Large intestine (tissue), 3 donors: ENCODE measurements around the gene EEA1. TPM values are rescaled to one million over a fixed set of nuclear protein-coding genes. Genes with fewer than 3 reads are reported as not detected.

Experiments used
- DNase-seq, 2 donors: peaks; one replicate each; pipeline versions ENCODE4 v3.0.0 to v3.0.0-alpha.2; 2013
- H3K27ac ChIP-seq: one replicate; pipeline ENCODE4 v1.5.1; 2013; ENCODE audit warnings: low read length
- H3K27me3 ChIP-seq: 2 replicates; pipeline ENCODE4 v1.6.1; 2013; ENCODE audit warnings: low read length; ENCODE audit not compliant: control insufficient read depth, insufficient read depth
- H3K36me3 ChIP-seq: 2 replicates; pipeline ENCODE4 v1.6.1; 2013; ENCODE audit warnings: low read length; ENCODE audit not compliant: control insufficient read depth, insufficient read depth
- H3K4me1 ChIP-seq: one replicate; pipeline ENCODE4 v1.6.1; 2013; ENCODE audit warnings: low read length; ENCODE audit not compliant: control insufficient read depth, insufficient read depth
- H3K4me3 ChIP-seq: one replicate; pipeline ENCODE4 v1.5.1; 2013; ENCODE audit warnings: low read length
- H3K9me3 ChIP-seq: one replicate; pipeline ENCODE4 v1.6.1; 2013; ENCODE audit warnings: mild to moderate bottlenecking, low read depth, low read length, moderate library complexity; ENCODE audit not compliant: control insufficient read depth
- WGBS: methylation state at CpG from one replicate; pipeline ENCODE4 v1.1.5; 2013; ENCODE audit warnings: low lambda C conversion rate; ENCODE audit not compliant: insufficient coverage; 5-methylcytosine and 5-hydroxymethylcytosine counted together
- polyA plus RNA-seq: library from polyadenylated mRNA; unstranded; fragments of 120-200 nt; gene quantifications from one replicate; pipeline ENCODE4 v1.2.1, GENCODE V29; 2013

Gene EEA1
- polyA plus RNA-seq, 1 donor: 15.5 TPM

DNA sequence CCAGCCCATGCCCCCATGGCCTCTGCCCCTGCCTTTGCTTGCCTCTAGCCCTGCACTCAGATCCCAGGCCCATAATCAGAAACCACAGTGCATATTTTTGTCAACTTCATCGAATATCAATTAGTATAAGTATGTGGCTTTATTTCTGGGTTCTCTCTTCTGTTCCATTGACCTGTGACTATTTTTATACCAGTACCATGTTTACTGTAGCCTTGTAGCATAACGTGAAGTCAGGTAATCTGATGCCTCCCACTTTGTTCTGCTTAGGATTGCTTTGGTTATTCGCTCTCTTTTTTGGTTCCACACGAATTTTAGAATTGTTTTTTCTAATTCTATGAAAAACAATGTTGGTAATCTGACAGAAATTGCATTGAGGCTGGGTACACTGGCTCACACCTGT lies 14.9 kb downstream of the EEA1 start:
- H3K27ac ChIP-seq: no peak overlapping the region
- no peak for DNase-seq
- H3K4me3 ChIP-seq: no peak overlapping the region
- no CpG with 5 or more reads among the region's 4 CpGs for WGBS
- no peaks in the 10 kb centered on the region for H3K27me3 ChIP-seq
- H3K36me3 ChIP-seq: peaks cover 3% of the 10 kb centered on the region
- no peaks in the 10 kb centered on the region for H3K4me1 ChIP-seq
- H3K9me3 ChIP-seq: peaks cover 4% of the 10 kb centered on the region

DNA sequence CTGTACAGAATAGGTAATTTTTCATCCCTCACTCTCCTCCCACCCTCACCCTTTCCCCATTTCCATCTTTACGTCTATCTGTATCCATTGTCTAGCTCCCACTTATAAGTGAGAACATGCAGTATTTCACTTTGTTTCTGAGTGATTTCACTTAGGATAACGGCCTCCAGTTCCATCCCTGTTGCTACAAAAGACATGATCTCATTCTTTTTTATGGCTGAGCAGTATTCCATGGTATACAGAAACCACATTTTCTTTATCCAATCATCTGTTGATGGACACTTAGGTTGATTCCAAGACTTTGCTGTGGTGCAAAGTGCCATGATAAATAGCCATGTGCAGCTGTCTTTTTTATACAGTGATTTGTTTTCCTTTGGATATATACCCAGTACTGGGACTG lies 16.4 kb downstream of the EEA1 start:
- Histone ChIP-seq H3K4me3 (no peak overlapping the region), H3K4me1 (no peaks in the 10 kb centered on the region), H3K36me3 (peaks cover 3% of the 10 kb centered on the region), H3K27ac (no peak overlapping the region), H3K27me3 (no peaks in the 10 kb centered on the region), H3K9me3 (peaks cover 9% of the 10 kb centered on the region)
- no peak for DNase-seq
- WGBS: 100% methylated on average over 2 of the region's 2 CpGs

DNA sequence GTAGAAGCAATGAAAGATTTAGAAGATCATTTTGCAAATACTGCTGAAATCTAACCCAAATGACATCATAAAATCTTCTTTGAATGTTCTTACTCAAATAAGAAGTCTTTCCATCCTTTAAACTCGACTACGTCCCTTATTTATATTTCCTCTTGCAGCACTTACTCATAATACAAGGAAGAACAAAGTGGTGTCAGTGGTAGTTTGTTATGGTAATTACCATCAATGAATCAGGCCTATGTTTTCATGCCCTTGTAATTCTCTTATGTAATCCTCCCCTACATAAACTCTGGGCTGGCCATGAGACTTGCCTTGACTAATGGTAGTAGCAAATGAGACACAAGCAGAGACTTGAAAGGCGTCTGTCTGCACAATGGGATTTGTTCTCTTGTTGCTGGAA lies 17.0 kb downstream of the EEA1 start:
- H3K9me3 ChIP-seq: peaks cover 9% of the 10 kb centered on the region
- H3K27me3 ChIP-seq: no peaks in the 10 kb centered on the region
- no peaks in the 10 kb centered on the region for H3K4me1 ChIP-seq
- H3K36me3 ChIP-seq: peaks cover 3% of the 10 kb centered on the region
- DNase-seq: no peak
- no peak overlapping the region for H3K4me3 ChIP-seq
- 92% methylated on average over 2 of the region's 3 CpGs for WGBS
- no peak overlapping the region for H3K27ac ChIP-seq

DNA sequence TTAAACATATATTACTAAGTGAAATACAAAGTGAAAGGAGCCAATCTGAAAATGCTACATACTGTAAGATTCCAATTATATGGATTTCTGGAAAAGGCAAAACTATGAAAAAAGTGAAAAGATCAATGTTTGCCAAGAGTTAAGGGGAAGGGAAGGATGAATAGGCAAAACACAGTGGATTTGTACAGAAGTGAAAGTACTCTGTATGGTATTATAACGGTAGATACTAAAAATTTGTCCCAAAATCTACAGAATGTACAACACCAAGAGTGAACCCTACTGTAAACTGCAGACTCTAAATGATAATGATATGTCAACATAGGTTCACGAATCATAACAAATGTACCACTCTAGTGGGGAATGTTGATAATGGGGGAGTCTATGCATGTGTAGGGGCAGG lies 17.8 kb downstream of the EEA1 start:
- Histone ChIP-seq H3K27me3 (no peaks in the 10 kb centered on the region), H3K4me1 (no peaks in the 10 kb centered on the region), H3K9me3 (peaks cover 9% of the 10 kb centered on the region), H3K4me3 (no peak overlapping the region), H3K36me3 (peaks cover 3% of the 10 kb centered on the region), H3K27ac (no peak overlapping the region)
- no peak for DNase-seq
- no CpG with 5 or more reads among the region's 2 CpGs for WGBS

DNA sequence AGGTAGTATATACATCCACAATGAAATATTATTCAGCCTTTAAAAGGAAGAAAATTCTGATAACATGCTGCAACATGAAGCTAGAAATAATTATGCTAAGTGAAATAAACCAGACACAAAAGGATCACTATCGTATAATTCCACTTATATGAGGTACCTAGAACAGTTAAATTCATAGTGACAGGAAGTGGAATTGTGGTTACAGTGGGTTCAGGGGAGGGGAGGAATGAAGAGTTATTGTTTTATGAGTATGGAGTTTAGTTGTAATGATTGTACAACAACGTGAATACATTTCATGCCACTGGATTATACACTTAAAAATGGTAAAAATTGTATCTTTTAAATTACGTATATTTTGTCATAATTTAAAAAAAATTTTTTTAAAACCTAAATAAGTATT lies 21.0 kb downstream of the EEA1 start:
- 100% methylated on average over 2 of the region's 3 CpGs for WGBS
- DNase-seq: no peak
- Histone ChIP-seq H3K27ac (no peak overlapping the region), H3K36me3 (no peaks in the 10 kb centered on the region), H3K4me1 (no peaks in the 10 kb centered on the region), H3K4me3 (no peak overlapping the region), H3K27me3 (no peaks in the 10 kb centered on the region), H3K9me3 (peaks cover 9% of the 10 kb centered on the region)

DNA sequence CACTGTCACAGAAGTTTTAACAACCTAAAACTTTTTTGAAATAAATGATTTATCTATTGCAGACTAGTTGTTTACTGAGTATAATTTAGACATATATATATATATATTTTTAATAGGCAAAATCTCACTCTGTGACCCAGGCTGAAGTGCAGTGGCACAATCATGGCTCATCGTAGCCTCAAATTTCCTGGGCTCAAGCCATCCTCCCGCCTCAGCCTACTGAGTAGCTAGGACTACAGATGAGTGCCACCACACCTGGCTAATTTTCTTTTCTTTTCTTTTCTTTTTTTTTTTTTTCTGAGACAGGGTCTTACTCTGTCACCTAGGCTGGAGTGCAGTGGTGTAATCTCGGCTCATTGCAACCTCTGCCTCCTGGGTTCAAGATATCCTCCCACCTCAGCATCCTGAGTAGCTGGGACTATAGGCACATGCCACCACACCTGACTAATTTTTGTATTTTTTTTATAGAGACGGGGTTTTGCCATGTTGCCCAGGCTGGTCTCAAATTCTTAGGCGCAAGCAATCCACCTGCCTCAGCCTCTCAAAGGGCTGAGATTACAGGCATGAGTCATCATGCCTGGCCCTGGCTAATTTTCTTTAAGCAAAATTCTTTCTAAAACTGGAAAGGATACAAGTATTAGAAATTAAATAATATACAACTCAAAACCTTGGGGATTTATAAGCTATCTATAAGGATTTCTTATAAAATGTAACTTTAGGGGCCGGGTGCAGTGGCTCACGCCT lies 23.1 kb downstream of the EEA1 start:
- no peak overlapping the region for H3K27ac ChIP-seq
- no CpG with 5 or more reads among the region's 7 CpGs for WGBS
- no peak for DNase-seq

DNA sequence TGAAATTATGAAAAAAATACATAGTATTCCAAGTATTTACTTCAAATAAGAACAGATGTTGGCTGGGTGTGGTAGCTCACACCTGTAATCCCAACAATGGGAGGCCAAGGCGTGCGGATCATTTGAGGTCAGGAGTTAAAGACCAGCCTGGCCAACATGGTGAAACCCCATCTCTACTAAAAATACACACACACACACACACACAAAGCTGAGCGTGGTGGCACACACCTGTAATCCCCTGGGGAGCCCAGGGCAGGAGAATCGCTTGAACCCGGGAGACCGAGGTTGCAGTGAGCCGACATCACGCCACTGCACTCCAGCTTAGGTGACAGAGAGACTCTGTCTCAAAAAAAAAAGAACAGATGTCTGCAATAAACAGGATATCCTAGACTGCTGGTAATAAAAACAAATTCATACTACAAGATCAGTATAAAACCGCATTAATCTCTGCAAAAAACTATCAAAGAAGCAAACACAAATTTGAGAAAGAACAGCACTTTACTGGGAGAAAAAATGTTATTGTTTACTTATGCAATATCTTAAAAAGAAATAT lies 23.8 kb downstream of the EEA1 start:
- Histone ChIP-seq H3K27ac (no peak overlapping the region), H3K4me1 (no peaks in the 10 kb centered on the region), H3K9me3 (peaks cover 9% of the 10 kb centered on the region), H3K4me3 (no peak overlapping the region), H3K36me3 (no peaks in the 10 kb centered on the region), H3K27me3 (no peaks in the 10 kb centered on the region)
- 71% methylated on average over 1 of the region's 9 CpGs for WGBS
- no peak for DNase-seq

More for the DNA sequence above, 23.1 kb downstream of the EEA1 start:
- Histone ChIP-seq H3K4me1 (no peaks in the 10 kb centered on the region), H3K27me3 (no peaks in the 10 kb centered on the region), H3K36me3 (no peaks in the 10 kb centered on the region), H3K9me3 (peaks cover 9% of the 10 kb centered on the region), H3K4me3 (no peak overlapping the region)

DNA sequence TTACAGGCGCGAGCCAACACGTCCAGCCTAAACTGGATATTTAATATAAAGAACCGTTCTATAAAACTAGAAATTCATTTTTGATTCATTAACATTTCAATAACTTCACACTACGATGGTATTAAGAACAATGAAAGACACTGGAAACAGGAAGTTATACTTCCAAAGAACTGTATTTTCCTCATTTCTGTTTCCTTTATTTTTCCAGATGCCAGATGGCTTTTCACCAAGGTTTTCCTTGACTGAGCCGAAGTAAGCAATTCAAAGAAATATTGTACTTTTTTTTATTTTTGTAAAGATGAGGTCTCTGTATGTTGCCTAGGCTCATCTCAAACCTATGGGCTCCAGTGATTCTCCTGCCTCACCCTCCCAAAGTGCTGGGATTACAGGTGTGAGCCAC lies 28.2 kb downstream of the EEA1 start:
- H3K9me3 ChIP-seq: no peaks in the 10 kb centered on the region
- 100% methylated on average over 1 of the region's 6 CpGs for WGBS
- no peak overlapping the region for H3K4me3 ChIP-seq
- no peaks in the 10 kb centered on the region for H3K4me1 ChIP-seq
- H3K27ac ChIP-seq: no peak overlapping the region
- DNase-seq: no peak
- H3K27me3 ChIP-seq: no peaks in the 10 kb centered on the region
- H3K36me3 ChIP-seq: no peaks in the 10 kb centered on the region

DNA sequence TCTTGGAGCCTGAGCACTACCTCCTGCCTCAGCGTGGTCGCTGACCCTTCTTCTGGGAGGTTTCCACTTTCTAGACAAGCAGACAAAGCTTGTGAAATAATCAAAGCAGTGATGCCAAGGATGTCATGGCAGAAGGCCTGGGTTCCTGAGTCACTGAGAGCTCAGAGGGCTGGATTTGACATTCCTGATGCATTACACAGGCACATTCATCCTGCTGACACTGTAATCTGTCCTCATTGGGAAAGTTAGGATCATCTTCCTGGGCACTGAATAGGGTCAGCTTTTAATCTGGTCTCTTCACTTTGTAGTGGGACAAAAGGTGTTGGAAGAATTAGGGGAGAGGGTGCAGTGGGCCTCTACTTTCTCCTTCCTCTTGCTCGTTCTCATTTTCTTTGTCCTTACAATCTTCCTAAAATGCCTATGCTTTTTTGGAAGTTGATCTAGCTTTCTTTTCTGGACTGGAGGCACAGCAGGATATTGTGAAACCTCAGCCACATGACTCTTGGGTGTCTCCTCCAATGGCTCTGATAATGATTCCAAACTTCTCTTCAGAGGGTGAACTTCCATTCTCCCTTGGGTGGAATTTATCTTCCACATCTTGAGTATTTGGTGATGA lies 29.6 kb downstream of the EEA1 start:
- Histone ChIP-seq H3K4me3 (no peak overlapping the region), H3K36me3 (no peaks in the 10 kb centered on the region), H3K27ac (no peak overlapping the region), H3K9me3 (no peaks in the 10 kb centered on the region), H3K27me3 (no peaks in the 10 kb centered on the region), H3K4me1 (no peaks in the 10 kb centered on the region)
- peak; percentile 34 to 49 for DNase-seq
- no CpG with 5 or more reads among the region's 3 CpGs for WGBS

DNA sequence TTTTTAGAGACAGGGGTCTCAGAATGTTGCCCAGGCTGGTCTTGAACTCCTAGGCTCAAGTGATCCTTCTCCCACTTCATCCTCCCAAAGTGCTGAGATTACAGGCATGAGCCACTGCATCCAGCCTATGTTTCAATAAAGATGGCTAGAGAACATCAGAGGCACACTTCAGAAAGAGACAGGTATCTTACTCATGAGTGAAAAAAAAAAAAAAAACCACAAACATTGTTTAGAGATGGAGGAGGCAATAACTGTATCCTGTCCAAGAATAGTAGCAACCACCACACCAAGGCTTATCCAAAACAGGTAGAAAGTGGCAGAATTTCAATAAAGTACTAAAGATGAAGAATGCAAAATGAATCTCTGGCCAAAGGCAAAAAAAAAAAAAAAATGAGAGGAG lies 30.3 kb downstream of the EEA1 start:
- H3K27ac ChIP-seq: no peak overlapping the region

DNA sequence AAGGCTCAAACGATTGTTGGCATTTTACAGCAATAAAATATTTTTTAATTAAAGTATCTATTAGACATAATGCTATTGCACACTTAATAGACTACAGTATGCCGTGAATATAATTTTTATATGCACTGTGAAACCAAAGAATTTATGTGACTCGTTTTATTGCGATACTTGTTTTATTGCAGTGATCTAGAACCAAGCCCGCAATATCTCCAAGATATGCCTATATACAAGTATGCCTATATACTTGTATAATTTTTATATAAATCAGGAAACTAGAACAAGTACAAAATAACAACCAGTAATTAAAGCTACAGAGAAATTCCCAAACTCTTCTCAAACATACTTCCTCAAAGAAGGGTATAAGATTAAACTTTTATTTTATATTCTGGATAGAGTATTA lies 31.3 kb downstream of the EEA1 start:
- no peak for DNase-seq

More for the DNA sequence above, 30.3 kb downstream of the EEA1 start:
- Histone ChIP-seq H3K36me3 (no peaks in the 10 kb centered on the region), H3K27me3 (no peaks in the 10 kb centered on the region), H3K4me3 (no peak overlapping the region), H3K4me1 (no peaks in the 10 kb centered on the region), H3K9me3 (no peaks in the 10 kb centered on the region)
- DNase-seq: no peak

More for the DNA sequence above, 31.3 kb downstream of the EEA1 start:
- H3K4me1 ChIP-seq: no peaks in the 10 kb centered on the region
- H3K9me3 ChIP-seq: no peaks in the 10 kb centered on the region
- H3K27me3 ChIP-seq: no peaks in the 10 kb centered on the region
- no peaks in the 10 kb centered on the region for H3K36me3 ChIP-seq
- no peak overlapping the region for H3K4me3 ChIP-seq
- no peak overlapping the region for H3K27ac ChIP-seq
- 100% methylated on average over 4 of the region's 5 CpGs for WGBS
